Measurements from ENCODE around the gene MAPK7.

The MAPK7 gene

GRCh38 chr17:19424934-19425868, 46.9 kb downstream of the MAPK7 start:
- peak; percentile 26 for DNase-seq

- no peak for DNase-seq
Measured at GRCh38 chr17:19426631-19427030, 48.3 kb downstream of the MAPK7 start.

GRCh38 chr17:19431691-19432090, 53.4 kb downstream of the MAPK7 start:
- no peak for DNase-seq

All from activated CD4-positive, alpha-beta T cell treated with anti-CD3 and anti-CD28 coated beads, Interleukin-2, amount 50 U/mL, for 16 hours (primary cell).